ENCODE results near the gene HADH. TPM values are rescaled to one million over a fixed set of nuclear protein-coding genes. Genes with fewer than 3 reads are reported as not detected.
"Not testable (repeated sequence)": the region's sequence is repeated elsewhere in the genome, so short reads cannot be mapped to it uniquely, and the experiment has no call there.

HADH gene
- total RNA-seq, 1 donor from 2014 or later: 238 TPM

GRCh38 chr4:108048997-108049396 is 59.3 kb downstream of the HADH start:
- Histone ChIP-seq H3K4me1 (peaks cover 5% of the 10 kb centered on the region), H3K4me3 (no peak overlapping the region), H3K36me3 (no peaks in the 10 kb centered on the region), H3K27me3 (ENCODE audit: low read depth) (no peaks in the 10 kb centered on the region), H3K9me3 (replicated peaks) (no peaks in the 10 kb centered on the region), H3K27ac (replicated peaks) (no peak overlapping the region)
- no peak for DNase-seq
- intact Hi-C loops (cut with micrococcal nuclease): no loop called here
- no peak for TF ChIP-seq CTCF (IDR thresholded peaks at IDR 0.05; ENCODE audit: borderline replicate concordance)

GRCh38 chr4:108049406-108049805 is 59.7 kb downstream of the HADH start:
- Histone ChIP-seq H3K4me3 (no peak overlapping the region), H3K27me3 (ENCODE audit: low read depth) (no peaks in the 10 kb centered on the region), H3K27ac (replicated peaks) (no peak overlapping the region), H3K36me3 (no peaks in the 10 kb centered on the region), H3K4me1 (peaks cover 5% of the 10 kb centered on the region), H3K9me3 (replicated peaks) (no peaks in the 10 kb centered on the region)
- intact Hi-C loops (cut with micrococcal nuclease): no loop called here
- no peak for DNase-seq
- no peak for TF ChIP-seq CTCF (IDR thresholded peaks at IDR 0.05; ENCODE audit: borderline replicate concordance)

- H3K27ac ChIP-seq (replicated peaks); H3K4me3 ChIP-seq; H3K27me3 ChIP-seq (ENCODE audit: low read depth); H3K9me3 ChIP-seq (replicated peaks); H3K36me3 ChIP-seq; H3K4me1 ChIP-seq; DNase-seq; intact Hi-C loops (cut with micrococcal nuclease): not testable (repeated sequence)
Observed at GRCh38 chr4:108050166-108051111, 60.8 kb downstream of the HADH start.

GRCh38 chr4:108051343-108051742 is 61.7 kb downstream of the HADH start:
- H3K27ac ChIP-seq (replicated peaks): no peak overlapping the region
- no peaks in the 10 kb centered on the region for H3K36me3 ChIP-seq
- H3K9me3 ChIP-seq (replicated peaks): no peaks in the 10 kb centered on the region
- intact Hi-C loops (cut with micrococcal nuclease): no loop called here
- no peak overlapping the region for H3K4me3 ChIP-seq
- DNase-seq: no peak
- no peaks in the 10 kb centered on the region for H3K27me3 ChIP-seq (ENCODE audit: low read depth)
- no peak for TF ChIP-seq CTCF (IDR thresholded peaks at IDR 0.05; ENCODE audit: borderline replicate concordance)
- no peaks in the 10 kb centered on the region for H3K4me1 ChIP-seq

- no peak overlapping the region for H3K4me3 ChIP-seq
- H3K36me3 ChIP-seq: no peaks in the 10 kb centered on the region
- TF ChIP-seq CTCF (IDR thresholded peaks at IDR 0.05; ENCODE audit: borderline replicate concordance): no peak
- no peak for DNase-seq
- no peaks in the 10 kb centered on the region for H3K27me3 ChIP-seq (ENCODE audit: low read depth)
- no peak overlapping the region for H3K27ac ChIP-seq (replicated peaks)
- intact Hi-C loops (cut with micrococcal nuclease): no loop called here
- H3K4me1 ChIP-seq: no peaks in the 10 kb centered on the region
- no peaks in the 10 kb centered on the region for H3K9me3 ChIP-seq (replicated peaks)
Observed at GRCh38 chr4:108052558-108053120, 63.0 kb downstream of the HADH start.

GRCh38 chr4:108053251-108053711 is 63.6 kb downstream of the HADH start:
- TF ChIP-seq CTCF (IDR thresholded peaks at IDR 0.05; ENCODE audit: borderline replicate concordance): no peak
- H3K27me3 ChIP-seq (ENCODE audit: low read depth): no peaks in the 10 kb centered on the region
- H3K9me3 ChIP-seq (replicated peaks): no peaks in the 10 kb centered on the region
- no peaks in the 10 kb centered on the region for H3K36me3 ChIP-seq
- DNase-seq: no peak
- H3K4me3 ChIP-seq: no peak overlapping the region
- no peak overlapping the region for H3K27ac ChIP-seq (replicated peaks)
- no peaks in the 10 kb centered on the region for H3K4me1 ChIP-seq
- intact Hi-C loops (cut with micrococcal nuclease): no loop called here

Data from left ventricle myocardium inferior (tissue), 1 donor.